DOHH2 (cell line): ENCODE data around the gene CAPZA1.

Experiments
- EZH2phosphoT487 ChIP-seq: fragments of 200-600 bp; sonication (generic); IDR thresholded peaks from 2 replicates; pipeline ENCODE4 v1.6.1; 2017; ENCODE audit warnings: borderline replicate concordance, mild to moderate bottlenecking, antibody characterized with exemption, low read length, moderate library complexity, mixed read lengths
- TF ChIP-seq, protein P1 (sequence below): fragments of 200-600 bp; sonication (generic); IDR thresholded peaks from one replicate; pipeline ENCODE4 v1.5.1; 2014; ENCODE audit warnings: antibody characterized with exemption, mild to moderate bottlenecking, low read depth, low read length; ENCODE audit not compliant: poor library complexity, severe bottlenecking

DNA sequence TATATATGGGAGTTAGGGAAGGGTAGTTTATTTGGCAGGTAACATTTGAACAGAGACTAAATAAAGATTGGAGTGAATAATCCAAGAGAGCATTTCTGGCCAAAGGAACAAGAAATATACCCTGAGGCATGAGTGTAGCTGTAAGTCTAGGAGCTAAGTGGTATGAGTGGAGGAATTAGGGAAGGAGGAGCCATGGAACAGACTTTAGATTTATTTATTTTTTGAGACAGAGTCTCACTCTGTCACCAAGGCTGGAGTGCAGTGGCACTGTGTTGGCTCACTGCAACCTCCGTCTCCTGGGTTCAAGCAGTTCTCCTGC is 18.4 kb downstream of the CAPZA1 start:
- TF ChIP-seq, protein P1, sequence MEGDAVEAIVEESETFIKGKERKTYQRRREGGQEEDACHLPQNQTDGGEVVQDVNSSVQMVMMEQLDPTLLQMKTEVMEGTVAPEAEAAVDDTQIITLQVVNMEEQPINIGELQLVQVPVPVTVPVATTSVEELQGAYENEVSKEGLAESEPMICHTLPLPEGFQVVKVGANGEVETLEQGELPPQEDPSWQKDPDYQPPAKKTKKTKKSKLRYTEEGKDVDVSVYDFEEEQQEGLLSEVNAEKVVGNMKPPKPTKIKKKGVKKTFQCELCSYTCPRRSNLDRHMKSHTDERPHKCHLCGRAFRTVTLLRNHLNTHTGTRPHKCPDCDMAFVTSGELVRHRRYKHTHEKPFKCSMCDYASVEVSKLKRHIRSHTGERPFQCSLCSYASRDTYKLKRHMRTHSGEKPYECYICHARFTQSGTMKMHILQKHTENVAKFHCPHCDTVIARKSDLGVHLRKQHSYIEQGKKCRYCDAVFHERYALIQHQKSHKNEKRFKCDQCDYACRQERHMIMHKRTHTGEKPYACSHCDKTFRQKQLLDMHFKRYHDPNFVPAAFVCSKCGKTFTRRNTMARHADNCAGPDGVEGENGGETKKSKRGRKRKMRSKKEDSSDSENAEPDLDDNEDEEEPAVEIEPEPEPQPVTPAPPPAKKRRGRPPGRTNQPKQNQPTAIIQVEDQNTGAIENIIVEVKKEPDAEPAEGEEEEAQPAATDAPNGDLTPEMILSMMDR, result no peak
- TF ChIP-seq EZH2phosphoT487, result no peak
